OCI-LY3 (cell line): Measurements from ENCODE around the gene COG8.

Source experiments
- CTCF ChIP-seq: fragments of 200-600, 300-600 bp; sonication (generic); IDR thresholded peaks from 2 replicates; pipeline ENCODE4 v1.5.1; 2014; ENCODE audit warnings: antibody characterized with exemption, low read length, low read depth
- EZH2phosphoT487 ChIP-seq: fragments of 200-600 bp; shearing (Covaris generic); IDR thresholded peaks from 2 replicates; pipeline ENCODE4 v1.6.1; 2018; ENCODE audit warnings: antibody characterized with exemption, mixed run types, low read depth

- TF ChIP-seq CTCF (peak; percentile 68), EZH2phosphoT487 (no peak)
Measured at GRCh38 chr16:69310653-69311532, 28.5 kb downstream of the COG8 start, which contains the start of gene VPS4A.
